GM08714 (cell line): Measurements from ENCODE around the gene SEMA3C.

Source experiments
- H3K4me3 ChIP-seq: fragments of 200-500 bp; sonication (Bioruptor generic); 2 replicates; pipeline ENCODE4 v1.5.1; 2014; ENCODE audit warnings: mild to moderate bottlenecking, low read length, inconsistent platforms
- ZNF274 ChIP-seq: IDR thresholded peaks from 2 replicates; pipeline ENCODE4 v1.6.1; 2012; ENCODE audit warnings: mild to moderate bottlenecking, low read depth, low read length

The SEMA3C gene

DNA sequence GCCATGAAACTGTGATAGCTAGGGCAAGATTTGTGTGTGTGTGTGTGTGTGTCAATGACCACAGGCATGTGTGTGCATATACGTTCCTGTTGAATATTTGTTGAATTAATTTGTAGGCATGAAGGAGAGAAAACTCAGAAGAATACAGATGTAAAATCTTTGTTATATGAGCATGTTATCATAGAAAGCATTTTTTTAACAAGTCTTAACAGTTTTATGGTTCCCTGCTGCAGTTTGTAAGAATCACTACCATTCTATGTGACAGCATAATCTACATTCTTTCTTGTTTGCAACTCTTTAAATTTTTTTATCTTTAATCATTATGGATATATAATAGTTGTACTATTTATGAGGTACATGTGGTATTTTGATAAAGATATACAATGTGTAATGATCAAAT lies 150.1 kb downstream of the SEMA3C start:
- no peak for TF ChIP-seq ZNF274
- no peak overlapping the region for H3K4me3 ChIP-seq

DNA sequence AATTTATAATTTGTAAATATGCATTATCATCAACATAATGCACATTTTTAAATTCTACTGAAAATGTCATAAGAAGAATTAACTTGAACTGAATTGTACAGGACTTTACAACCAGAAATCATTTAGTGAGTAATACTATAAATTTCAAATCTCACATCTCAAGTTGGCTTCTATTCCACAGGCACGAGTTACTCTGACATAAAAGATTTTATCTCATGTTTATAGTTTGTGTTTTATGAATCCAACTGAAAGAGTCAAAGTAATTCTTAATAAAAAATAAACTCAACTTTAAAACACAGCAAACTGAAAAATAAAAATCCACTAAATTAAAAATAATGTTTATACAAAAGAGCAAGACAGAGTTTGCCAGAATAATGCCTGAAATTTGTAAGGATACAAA lies 151.2 kb downstream of the SEMA3C start:
- TF ChIP-seq ZNF274 = no peak

DNA sequence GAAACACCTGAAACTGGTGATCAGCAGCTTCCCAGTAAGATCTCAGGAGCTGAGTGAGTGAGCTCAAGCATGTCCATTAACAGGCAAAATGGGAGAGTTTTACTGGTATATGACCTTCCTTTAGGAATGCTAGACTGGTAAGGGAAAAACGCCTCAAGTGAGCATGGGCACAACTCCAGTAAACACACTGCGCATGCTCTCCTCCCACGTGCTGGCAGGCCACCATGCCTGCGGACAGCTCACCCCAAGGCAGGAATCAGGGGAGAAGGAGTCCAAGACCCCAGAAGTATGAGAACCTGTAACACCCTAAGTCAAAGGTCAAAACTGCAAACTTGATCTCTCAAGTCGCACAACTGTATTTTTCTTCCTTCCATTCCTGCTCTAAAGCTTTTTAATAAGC lies 152.1 kb downstream of the SEMA3C start:
- no peak overlapping the region for H3K4me3 ChIP-seq
- TF ChIP-seq ZNF274 = no peak

More for the DNA sequence above, 151.2 kb downstream of the SEMA3C start:
- no peak overlapping the region for H3K4me3 ChIP-seq

DNA sequence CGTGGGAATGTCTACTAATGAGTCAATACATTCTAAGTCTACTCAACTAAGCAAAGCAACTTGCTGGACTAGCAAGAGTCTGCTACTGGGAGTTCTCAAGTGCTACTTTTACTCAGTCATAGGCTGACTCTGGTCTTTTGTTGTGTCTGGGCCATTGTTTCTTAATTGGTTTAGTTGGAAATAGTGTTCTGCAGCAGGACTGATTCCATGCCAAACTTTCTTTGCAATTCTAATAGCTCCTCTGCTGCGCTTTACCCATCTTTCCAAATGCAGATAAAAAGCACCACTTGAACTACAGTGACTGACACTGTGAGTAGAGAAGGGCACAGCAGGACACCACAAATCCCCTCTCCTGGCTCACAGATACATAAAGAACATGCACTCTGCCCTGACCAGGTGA lies 154.7 kb downstream of the SEMA3C start:
- no peak overlapping the region for H3K4me3 ChIP-seq
- no peak for TF ChIP-seq ZNF274

DNA sequence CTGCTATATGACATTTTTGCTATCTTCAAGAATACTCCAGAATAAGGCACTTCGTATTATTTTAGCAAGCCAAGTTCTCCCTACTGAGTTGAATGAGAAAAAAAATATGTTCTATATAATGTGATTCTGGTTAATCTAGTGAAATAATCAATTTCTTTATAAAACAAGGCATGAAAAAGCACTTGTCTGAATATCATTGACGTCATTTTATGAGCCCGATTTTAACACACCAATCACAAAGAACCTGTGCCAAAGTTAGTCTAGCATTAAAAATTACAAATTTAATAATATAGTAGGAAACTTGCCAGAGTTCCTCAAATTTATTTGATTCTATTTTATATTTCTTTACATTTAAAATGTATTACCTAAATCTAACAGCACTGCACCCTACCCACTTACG lies 155.1 kb downstream of the SEMA3C start:
- no peak overlapping the region for H3K4me3 ChIP-seq
- no peak for TF ChIP-seq ZNF274

DNA sequence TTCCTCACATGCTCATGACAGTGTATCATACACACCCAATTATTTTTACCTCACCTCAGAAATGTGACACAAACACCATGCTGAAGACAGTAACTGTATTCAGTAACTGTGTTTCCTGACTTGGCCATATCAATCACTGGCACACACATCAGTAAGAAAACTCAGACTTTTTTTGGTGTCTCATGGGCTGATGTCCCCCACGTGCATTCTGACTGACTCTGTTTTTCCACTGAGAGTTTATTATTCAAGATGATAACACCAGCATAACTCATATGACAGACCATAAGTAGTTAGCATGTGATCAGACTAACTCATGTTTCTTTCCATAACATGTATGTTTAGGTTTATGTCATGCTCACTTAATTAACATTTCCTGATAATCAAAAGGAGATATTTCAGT lies 155.6 kb downstream of the SEMA3C start:
- TF ChIP-seq ZNF274 = no peak

DNA sequence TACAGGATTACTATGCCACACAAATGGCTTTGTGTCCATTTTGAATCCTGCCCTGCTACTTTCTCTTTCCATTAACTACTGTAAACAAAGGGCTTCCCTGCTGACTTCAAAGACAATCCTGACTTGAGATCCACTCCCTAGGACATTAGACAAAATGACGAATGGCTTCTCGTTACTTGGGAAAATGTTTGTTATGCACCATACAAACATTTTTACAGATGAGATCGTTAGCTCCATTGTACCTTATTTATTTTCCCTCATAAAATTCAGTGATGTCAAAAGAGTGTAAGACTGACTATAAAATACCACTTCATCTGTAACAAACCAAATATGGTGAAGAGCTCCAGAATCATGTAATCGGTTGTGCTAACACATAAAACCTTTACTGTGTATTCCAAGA lies 158.6 kb downstream of the SEMA3C start:
- no peak for TF ChIP-seq ZNF274
- no peak overlapping the region for H3K4me3 ChIP-seq

More for the DNA sequence above, 155.6 kb downstream of the SEMA3C start:
- H3K4me3 ChIP-seq = no peak overlapping the region

DNA sequence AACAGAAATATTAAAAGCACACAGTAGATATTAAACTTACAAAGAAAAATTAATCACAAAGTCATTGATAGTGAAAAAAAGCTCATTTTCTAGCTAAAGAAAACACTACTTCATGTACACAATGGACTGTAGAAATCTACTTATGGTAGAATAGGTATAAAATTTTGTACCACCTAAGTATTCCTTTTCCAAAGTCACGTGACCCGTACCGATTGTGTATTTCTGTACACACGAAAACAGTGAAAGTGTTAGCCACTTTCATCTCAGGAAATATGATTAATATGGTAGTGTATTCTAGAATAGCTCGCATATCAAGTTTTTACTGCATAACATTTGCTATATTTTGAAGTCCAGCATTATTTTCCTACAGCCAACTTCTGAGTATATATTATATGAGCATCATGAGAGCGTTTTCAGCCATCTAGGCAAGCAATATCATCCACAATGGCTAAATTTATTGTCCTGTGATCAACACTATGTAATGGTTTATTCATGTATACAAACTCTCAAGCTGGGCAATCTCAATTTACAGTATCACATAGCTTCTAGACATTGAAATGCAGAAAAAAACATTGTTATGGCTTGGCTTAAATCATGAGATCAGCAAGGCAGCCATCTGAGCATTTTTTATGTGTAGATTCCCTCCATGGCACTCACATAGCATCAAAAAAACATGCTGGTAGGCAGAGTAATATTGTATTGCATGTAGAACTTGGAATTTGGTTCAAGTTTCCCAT lies 165.7 kb downstream of the SEMA3C start:
- no peak overlapping the region for H3K4me3 ChIP-seq
- TF ChIP-seq ZNF274 = no peak

DNA sequence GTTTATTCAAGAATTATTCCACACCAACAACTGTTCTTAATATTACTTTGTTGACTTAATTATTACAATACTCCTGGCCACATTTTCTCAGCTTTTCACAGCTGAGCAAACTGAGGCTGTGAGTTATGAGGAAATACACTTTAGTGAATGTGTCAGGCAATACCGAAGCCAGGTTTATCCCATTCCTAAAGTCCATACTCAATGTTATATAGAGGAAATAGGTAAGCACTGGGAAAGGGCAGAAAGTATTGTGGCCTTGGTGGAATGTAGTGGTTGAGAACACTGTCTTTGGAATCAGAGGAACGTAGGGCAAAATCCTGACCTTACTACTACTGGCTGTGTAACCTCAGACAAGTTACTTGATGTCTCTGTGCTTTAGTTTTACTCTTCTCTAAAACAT lies 169.6 kb downstream of the SEMA3C start:
- H3K4me3 ChIP-seq = no peak overlapping the region
- no peak for TF ChIP-seq ZNF274

DNA sequence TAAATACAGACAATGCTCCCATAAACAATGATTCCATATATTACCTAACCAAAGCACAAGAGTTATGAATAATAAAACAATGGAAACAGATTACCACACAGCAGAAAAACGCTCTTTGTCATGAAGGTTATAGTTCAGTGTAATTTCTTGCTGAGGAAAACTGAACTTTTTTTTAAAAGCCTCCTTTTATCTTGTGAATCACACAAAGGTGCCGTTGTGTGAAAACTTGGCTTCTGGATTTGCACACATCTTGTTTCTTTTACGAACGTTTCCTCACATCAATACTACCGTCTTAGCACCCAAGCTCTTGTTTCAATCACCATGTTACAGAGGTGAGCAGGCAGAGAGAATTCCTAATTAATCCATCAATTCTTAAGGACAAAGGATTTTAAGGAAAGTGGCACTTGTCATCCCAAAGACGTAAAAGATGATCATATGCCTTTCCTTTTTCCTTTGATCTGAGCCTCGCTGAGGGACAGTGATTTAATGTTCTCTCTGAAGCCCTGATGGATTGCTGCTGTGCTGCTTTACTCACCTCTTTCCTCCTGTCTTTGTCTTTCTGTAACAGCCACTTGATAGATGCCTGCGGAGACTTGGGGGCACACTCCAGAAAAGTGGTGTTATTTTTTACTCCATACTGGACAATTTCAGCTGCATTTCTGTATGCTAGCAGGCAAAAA lies 170.3 kb downstream of the SEMA3C start:
- H3K4me3 ChIP-seq = no peak overlapping the region
- no peak for TF ChIP-seq ZNF274

DNA sequence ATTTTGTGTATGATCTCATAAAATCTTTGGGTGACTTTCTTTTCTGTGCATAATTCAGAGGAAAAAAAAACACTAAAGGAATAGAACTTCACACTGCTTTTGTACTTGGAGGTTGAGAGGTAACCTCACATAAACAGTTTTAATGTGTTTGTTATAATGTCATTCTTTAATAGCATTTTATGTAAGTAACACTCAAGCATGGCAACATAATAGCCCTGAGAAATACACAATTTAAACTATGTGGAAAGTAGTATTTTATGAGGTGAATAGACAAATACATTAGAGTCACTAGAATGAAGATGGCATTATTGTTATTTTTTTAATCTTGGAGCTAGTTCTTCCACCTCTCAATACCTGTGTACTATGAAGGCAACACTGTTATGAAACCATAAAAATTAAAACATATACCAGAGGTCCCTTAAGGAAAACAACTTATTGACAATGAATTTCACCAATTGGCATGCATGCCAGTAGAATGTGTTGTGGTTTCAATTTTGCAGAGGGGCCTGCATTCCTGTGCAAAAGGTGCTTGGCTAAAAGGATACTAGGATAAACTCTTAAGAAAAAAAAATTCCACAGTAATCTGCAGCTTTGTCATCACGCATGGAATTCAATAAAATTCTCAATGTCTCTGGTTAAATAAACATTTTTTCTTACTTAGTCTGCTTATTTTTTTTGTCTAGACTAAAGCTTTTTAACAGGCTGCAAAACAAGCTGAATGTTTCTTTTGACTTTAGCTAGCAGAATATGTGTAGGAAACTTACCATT lies 177.9 kb downstream of the SEMA3C start:
- no peak for TF ChIP-seq ZNF274
- H3K4me3 ChIP-seq = no peak overlapping the region

DNA sequence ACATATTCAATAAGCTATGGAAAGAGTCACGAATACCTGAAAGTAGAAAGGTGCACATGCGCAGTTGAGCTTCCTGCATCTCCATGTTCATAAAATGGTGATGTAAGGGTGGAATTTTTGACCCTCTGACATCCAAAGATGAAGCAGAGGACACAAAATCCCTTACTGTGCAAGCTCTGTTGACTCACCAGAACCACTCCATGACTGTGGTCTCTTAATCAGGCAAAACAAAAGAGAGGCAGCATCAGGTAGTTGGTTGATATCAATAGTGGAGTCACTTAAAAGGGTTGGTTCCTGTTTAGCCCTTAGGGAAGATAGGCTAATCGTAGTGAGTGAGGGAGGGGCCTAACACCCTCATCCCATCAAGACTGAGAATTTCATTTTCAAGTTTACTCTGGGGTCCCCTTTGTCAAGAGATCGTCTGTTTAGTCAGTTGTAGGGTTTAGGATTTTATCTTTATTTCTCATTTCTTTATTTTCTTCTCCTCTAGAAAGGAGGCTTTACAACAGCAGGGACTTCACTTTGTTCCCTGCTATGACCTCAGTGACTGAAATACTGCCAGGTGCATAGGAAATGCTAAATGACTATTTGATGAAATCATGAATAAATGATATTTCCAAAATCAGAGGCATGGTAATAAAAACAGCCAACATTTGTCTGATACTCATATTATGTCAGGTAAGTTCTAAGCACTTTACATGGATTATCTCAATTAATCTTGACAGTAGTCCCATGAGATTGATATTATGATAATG lies 182.3 kb downstream of the SEMA3C start:
- no peak for TF ChIP-seq ZNF274
- H3K4me3 ChIP-seq = no peak overlapping the region

DNA sequence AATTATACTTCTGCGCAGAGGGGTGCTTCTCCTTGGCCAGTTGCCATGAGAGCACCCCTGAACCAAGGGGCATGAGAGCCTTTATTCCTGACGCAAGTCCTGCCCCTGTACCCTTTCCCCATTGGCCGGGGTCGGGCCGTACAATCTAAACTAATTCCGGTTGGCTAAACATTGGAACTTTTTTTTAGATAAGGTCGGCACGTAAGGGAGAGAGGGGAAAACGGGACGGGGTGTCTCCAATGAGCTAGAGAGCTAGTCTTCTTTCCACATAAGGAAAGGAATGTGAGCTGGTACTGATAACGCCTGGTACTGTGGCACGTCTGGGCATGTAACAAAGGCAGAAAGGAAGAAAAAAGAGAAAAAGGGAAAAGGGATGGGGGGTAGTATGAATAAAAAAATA lies 183.5 kb downstream of the SEMA3C start:
- TF ChIP-seq ZNF274 = no peak
- no peak overlapping the region for H3K4me3 ChIP-seq

DNA sequence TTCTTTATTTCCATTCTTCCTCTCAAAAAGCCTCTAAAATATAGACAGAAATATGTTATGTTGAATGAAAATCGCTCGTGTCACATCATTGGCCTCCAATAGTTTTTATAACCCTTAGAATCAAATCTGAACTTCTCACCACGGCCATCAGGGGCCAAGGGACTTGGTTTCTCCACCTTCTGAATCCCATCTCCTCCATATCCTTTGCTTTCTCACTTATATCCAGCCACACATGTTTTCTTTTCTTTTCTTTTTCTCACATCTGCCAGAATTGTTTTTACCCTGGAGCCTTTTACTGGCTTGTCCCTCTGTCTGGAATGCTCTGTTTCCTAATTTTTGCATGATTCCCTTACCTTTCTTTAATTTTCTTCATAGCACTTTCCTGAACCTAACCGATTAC lies 184.8 kb downstream of the SEMA3C start:
- no peak for TF ChIP-seq ZNF274
- no peak overlapping the region for H3K4me3 ChIP-seq
